NCI-H510A treated with DMSO at 0.1 percent for 48 hours (cell line): ENCODE results near the gene TMEM91.
"Not testable (repeated sequence)": the region's sequence is repeated elsewhere in the genome, so short reads cannot be mapped to it uniquely, and the experiment has no call there.

Experiments
- DNase-seq: peaks from one replicate; lab custom pipeline; 2025; lab: John Stamatoyannopoulos, UW

TMEM91 gene

DNA sequence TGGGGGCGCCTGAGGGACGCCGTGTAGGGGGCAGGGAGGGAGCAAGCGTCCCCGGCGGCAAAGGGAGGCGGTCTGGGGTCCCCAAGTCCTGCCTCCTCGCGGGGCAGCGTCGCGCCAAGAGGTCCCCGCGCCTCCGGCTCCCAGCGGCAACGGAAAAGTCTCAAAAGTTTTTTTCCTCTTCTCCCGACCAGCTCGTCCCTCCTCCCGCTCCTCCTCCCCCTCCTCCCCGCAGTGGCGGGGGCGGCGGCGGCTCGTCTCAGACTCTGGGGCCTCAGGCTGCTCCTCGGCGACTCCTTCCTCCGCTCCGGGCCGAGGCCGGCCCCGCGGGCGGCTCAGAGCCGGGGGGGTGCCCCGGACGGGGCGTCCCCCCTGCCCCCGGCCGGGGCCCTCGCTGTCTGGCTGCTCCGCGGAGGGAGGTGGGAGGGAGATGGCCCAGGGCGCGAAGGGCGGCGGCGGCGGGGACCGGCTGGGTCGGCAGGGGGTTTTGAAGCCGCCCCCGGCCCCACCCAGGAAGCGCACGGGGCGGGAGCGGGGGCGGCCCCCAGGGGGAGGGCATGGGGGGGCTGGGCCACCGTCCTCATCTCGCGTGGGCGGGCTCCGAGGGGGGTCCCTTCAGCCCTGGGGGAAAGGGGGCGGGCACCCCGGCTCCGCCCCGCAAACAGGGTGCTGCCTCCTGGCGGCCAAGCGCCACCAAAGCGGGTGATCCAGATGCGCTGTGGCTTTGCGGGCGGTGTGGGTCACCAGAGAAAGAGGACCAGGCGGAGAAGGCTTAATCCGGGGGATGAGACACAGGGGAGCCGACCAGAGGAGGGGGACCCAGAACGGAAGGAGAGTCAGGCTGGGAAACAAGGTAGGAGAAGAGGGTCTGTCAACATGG, 22.6 kb upstream of the TMEM91 start, which contains the start of gene TGFB1:
TSS of gene TGFB1 (minus strand) at position 457 of the 877 bp plus-strand sequence. CDS start 878 bp downstream, outside the sequence.
- peak; percentile 52 for DNase-seq

- no peak for DNase-seq
Observed at GRCh38 chr19:41354343-41354953, 21.9 kb upstream of the TMEM91 start.

GRCh38 chr19:41355035-41355434, 21.3 kb upstream of the TMEM91 start:
- DNase-seq, result no peak

GRCh38 chr19:41355802-41356201, 20.5 kb upstream of the TMEM91 start:
- no peak for DNase-seq

DNA sequence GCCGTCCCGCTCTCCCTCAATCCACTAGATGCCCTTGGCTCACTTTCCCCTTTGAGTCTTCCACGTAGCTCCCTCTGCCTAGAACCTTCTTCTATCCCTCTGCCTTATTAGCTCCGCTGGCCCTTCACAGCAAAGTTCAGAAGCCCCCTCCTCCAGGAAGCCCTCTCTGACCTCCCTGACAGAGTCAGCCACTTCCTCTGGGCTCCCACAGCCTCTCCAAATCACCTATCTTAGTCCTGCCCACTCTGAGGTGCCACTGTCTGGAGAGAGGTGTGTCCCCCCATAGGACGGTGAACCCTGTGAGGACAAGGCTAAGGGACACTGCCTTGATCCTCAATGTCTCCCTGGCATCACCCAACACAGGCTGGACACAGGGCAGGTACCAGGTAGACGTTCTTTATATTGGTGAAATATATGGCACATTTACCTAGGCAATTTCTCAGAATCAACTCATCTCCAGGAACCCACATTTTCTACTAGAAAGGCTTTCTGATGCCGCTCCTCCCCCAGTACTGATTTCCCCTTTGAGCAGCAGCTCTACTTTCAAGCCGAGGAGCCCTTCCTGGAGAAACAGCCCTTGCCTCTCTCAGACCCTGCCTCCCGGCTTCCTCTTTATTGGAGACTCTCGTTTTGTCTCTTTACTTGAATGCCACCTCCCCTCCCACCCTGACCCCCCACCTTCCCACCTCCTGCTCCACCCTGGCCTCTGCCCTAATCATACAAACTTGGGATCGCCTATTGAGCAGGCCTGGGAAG, 19.2 kb upstream of the TMEM91 start:
- DNase-seq, result no peak

DNA sequence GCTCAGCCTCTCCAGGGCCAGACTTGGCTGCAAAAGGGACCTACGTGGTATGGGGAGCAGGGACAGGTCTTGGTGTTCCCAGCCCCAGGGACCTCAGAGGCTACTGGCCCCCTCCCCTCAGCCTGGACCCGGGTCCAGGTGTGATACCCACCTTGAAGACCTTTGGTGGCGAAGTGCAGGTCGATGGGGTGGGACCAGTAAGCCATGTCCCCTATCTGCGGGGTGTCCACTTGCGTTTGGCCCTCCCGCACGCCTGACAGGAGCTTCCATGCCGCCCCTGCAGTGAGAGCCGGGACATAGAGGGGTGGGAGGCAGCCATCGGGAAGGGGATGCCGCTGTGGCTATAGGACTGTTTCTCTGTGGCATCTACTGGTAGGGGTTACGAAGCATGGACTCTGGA, 18.6 kb upstream of the TMEM91 start:
- DNase-seq, result no peak

DNA sequence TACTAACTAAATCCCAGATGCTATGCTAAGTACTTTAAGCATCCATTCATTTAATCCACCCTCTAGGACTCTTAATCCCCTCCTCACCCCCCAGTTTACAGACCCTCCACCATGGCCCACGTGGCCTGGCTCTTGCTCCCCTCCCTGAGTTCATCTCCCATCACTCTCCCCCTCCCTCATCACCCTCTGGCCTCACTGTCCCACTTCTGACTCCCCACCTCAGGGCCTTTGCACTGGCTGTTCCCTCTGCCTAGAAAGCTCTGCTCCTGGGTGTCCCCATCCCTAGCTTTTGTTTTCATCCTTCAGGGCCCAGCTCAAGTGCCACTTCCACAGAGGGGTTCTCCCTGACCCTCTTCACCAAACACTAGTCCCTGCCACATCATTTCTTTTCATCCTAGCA, 16.6 kb upstream of the TMEM91 start:
- no peak for DNase-seq

GRCh38 chr19:41362143-41362847, 14.0 kb upstream of the TMEM91 start:
- peak; percentile 45 for DNase-seq

GRCh38 chr19:41363371-41363752, 13.0 kb upstream of the TMEM91 start:
- DNase-seq, result no peak

DNA sequence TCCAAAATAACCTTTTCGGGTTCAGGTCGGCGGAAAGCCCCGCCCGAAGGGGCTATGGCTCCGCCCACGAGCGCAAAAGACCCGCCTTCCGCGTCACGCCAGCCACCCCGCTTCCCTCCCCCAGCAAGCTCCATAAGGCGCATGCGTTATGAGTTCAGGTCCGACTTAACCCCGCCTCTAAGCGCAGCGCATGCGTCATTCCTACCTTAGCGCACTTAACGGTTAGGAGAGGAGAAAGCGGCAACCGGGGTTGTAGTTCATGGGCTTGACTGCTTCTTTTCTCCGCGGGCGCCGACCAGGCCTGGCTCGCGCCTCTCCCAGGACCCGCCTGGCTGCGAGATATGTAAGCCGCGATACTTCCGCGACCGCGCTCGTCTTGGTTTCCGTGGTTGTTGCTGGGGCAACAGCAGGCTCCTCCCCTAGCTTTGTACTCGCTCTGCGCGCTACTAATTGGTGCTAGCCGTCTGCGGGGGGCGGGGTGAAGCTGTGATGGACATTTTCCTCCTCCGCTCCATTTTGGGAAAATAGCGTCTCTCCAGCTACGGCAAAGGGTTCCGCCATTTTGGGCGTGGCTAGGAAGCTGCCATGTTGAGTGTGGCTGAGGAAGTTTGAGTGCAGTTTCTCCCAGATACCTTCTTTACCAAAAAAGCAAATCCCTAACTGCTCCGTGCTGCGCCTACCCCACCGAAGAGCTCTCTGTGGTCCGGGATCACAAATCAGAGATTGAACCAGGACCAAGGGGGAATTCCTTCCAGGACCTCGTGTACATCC, 12.4 kb upstream of the TMEM91 start, which contains the start of gene B9D2:
TSS of gene B9D2 (minus strand) at position 397 of the 771 bp plus-strand sequence. CDS start 630 bp downstream, outside the sequence.
- DNase-seq, result peak; percentile 98

- no peak for DNase-seq
Observed at GRCh38 chr19:41364524-41365391, 11.6 kb upstream of the TMEM91 start.

DNA sequence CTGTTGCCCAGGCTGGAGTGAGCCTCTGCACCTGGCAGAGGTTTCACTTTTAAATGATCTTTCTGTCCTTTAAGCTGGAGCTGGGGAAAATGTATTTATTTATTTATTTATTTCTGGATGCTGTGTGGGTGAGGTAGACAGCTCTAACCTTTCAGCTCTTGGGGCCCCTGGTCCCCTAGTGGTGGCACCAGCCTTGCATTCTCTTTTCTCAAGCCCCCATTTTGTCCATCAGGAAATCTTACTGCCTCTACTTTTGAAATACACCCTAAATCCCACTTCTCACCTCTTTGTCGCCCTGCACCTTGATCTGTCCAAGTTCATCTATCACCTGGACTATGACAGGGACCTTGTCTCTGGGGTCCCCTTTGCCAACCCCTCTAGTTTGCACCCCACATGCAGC, 10.2 kb upstream of the TMEM91 start:
- DNase-seq, result no peak

DNA sequence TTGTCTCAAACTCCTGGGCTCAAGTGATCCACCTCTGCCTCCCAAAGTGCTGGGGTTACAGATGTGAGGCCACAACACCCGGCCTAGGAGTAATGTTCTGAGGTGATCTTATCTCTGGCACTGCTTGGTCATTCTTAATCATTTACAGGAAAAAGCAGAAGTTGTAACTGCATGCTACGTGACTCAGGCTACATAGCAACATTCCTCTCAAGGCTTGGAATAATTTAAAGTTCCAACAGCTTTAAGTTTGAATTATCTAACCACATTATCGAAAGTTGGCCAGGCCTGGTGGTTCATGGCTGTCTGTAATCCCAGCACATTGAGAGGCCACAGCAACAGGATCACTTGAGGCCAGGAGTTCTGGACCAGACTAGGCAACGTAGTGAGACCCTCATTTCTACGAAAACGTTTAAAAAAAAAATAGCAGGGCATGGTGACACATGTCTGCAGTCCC, 8.5 kb upstream of the TMEM91 start:
- no peak for DNase-seq

GRCh38 chr19:41369769-41370168, 6.6 kb upstream of the TMEM91 start:
- DNase-seq, result no peak

DNA sequence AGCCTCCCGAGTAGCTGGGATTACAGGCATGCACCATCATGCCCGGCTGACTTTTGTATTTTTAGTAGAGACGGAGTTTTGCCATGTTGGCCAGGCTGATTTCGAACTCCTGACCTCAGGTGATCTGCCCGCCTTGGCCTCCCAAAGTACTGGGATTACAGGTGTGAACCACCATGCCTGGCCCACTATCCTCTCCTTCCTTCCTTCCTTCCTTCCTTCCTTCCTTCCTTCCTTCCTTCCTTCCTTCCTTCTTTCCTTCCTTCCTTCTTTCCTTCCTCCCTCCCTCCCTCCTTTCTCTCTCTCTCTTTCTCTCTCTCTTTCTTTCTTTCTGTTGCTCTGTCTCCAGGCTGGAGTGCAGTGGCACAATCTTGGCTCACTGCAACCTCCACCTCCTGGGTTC, 5.2 kb upstream of the TMEM91 start:
- not testable (repeated sequence) for DNase-seq

- no peak for DNase-seq
Observed at GRCh38 chr19:41371541-41371940, 4.8 kb upstream of the TMEM91 start.

GRCh38 chr19:41372501-41372900, 3.8 kb upstream of the TMEM91 start:
- no peak for DNase-seq

DNA sequence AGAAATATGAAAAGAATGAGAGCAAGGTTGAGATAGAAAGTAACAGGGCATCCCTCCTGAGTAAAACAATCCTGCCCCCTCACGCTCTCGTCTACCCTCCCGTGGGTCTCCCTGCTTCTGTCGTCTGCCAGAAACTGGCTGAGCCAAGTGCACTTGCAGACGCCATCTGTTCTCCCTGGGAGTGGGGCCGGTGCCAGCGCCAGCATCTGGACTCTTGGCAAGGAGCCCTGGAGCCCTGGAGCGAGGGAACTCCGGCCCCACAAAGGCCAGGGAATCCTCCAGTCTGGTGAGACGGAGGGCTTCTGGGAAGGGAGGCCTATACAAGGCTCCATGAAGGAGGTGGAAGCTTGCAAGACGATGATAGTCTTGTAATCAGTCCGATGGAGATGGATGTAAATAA, 2.3 kb upstream of the TMEM91 start:
- peak; percentile 40 for DNase-seq

DNA sequence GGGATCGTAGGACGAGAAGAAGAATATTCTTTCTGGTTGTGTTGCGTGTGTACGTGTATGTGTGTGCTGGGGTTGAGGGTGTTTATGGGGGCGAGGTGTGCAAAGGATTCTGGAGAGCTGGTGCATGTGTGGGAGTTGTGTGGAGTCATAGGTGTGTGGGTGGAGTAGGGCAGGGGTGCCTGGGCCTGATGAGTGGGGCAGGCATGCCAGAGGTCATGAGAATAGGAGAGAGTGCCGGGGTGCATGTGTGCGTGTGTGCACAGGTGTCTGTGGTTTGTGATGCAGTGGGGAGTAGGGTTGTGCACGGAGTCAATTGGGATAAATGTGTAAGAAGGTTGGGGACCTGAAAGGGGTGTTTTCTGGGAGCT, 649 bp downstream of the TMEM91 start:
- DNase-seq, result no peak
